NCI-H1694 treated with DMSO at 0.1 percent for 48 hours (cell line): Measurements from ENCODE around the gene CMC4.
A peak's percentile ranks its signal among the peaks of the same experiment; 100 is the strongest.

Source experiments
- DNase-seq: peaks from one replicate; lab custom pipeline; 2025; lab: John Stamatoyannopoulos, UW

The CMC4 gene, protein sequence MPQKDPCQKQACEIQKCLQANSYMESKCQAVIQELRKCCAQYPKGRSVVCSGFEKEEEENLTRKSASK

DNA sequence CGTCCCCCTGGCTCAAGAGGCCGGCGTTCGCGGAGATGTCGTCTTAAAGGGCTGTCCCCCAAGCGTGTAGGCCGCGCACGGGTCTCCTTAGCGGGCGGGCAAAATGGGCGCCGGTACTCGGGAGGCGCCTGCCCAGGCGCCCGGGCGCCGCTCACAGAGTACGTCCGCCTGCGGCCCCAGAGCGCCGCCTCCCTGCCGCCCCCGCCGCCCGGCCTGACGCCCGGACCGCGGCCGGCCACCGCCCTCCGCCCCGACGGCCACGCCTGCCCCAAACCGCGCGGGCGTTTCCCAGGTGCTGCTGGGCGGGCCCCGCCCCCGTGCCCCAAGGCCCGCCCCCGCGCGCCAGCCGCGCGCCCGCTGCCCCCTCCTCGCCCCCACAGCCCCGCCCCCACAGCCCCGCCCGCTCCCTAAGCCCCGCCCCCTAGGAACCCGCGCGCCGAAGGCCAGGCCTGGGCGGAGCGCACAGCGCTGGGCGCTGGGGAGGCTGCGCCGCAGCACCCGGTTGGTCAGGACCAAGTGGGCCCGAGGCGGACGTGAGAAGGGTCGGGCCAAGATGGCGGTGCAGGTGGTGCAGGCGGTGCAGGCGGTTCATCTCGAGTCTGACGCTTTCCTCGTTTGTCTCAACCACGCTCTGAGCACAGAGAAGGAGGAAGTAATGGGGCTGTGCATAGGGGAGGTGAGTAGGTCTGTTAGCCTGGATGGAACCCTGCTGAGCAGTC is at the start of gene CMC4, which contains the start of the genes BRCC3 and MTCP1:
Gene CMC4 (minus strand): TSS at position 162 of the 719 bp plus-strand sequence. CDS start 7,113 bp downstream, outside the sequence.
Gene BRCC3 (plus strand): TSS at position 534 of the 719 bp plus-strand sequence. CDS start 20 bp downstream, at position 554.
Gene MTCP1 (minus strand): TSS at position 162 of the 719 bp plus-strand sequence. CDS start 5,126 bp downstream, outside the sequence.
- peak; percentile 67 for DNase-seq

DNA sequence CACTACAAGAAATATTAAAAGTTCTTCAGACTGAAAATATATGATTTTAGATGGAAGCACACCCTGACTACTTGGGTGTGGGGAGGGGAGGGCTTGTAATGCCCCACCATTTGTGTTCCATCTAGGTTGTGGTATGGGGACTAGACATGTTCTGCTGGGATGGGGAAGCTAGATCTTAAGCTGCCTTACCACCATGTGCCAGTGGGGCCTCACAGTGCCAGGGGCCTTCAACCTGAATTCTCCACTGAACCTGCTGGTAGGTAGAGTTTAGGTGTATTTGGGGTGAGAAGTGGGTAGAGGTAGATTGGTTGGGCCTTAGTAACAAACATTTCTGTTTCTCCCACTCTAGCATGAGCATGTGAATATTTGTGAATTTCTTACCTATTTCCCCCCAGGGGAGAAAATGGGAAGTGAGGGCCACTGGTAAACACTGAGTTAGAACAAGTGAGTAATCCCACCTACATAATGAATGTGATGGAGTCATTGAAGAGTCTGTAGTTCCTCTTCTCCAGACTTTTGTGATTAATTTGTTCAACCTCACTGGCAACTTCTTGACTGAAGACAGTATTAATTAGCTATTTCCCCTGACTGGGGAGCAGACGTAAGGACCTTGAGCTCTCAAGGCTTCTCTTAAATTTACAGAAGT is 44.4 kb upstream of the CMC4 start:
- DNase-seq, result no peak

DNA sequence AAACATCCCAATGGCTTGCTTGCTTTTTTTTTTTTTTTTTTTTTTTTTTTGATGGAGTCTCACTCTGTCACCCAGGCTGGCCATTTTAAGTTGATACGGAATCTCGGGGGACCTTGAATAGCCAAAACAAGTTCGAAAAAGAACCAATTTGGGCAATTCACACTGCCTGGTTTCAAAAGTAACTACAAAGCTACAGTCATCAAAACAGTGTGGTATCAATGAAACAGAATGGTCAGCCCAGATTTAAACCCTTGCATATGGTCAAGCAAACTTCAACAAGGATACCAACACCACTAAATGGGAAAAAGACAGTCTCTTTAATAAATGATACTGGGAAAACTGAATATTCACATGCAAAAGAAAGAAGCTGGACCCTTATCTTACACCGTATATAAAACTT is 42.2 kb upstream of the CMC4 start:
- DNase-seq, result no peak

DNA sequence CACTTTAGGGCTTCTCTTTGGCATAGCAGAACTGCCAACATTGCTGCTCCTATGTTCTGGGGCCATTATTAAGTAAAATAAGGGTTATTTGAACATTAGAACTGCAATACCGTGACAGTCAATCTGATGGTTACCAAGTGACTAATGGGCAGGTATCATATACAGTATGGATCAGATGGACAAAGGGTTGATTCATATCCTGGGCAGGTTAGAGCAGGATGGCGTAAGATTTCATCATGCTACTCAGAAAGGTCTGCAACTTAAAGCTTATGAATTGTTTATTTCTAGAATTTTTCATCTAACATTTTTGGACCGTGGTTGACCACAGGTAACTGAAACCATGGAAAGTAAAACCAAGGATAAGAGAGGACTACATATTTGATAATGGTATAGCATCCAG is 41.2 kb upstream of the CMC4 start:
- no peak for DNase-seq

DNA sequence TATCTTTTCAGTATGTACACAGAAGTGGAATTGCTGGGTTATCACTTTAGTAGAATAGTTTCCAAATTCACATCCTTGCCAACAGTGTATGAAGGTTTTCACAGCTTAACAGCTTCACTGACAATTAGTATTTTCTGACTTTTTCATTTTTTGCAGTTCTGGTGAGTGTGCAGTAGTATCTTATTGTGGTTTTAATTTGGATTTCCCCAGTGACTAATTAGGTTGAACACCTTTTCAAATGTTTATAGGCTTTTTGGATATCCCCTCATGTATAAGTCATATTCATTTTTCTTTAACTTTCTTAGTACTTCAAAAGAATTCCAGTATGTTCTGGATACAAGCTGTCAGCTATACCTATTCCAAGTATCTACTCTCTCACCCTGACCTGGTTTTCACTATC is 37.5 kb upstream of the CMC4 start:
- DNase-seq, result no peak

DNA sequence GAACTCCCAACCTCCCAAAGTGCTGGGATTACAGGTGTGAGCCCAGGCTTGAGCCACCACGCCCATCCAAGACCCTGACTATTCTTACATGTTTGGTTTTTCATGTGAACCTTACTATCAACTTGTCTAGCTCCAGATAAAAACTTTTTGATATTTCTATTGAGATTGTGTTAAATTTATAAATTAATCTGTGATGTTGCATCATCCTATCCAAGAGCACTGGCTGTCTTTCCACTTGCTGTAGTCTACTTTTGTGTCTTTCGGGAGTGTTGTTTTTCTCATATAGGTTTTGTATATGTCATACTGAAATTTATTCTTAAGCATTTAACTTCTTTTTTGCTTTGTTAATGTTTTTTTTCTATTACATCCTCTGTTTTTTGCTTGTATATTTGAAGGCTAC is 35.0 kb upstream of the CMC4 start:
- DNase-seq, result no peak

DNA sequence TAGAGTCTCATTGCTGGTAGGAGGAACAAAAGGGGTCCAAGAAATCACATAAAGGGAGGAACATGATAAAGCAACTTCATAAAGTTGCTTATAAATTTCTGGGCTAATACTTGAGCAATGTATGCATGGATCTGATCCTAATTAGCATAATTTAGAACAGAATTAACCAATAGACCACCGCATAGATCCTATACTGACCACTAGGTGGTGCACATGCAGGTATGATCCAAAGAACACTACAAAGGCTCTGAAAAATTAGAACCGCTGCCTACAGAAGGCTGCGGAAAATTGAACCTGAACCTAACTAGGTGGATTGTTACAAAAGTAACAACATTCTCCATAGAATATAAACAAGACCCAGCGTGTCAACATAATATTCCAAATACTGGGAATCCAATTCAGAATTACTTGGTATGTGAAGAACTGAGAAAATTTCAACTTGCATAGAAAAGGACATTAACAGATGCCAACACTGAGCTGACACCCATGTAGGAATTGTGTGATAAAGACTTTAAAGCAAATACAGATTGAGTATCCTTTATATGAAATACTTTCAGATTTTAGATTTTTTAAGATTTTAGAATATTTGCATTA is 23.6 kb upstream of the CMC4 start:
- DNase-seq, result peak; percentile 49

DNA sequence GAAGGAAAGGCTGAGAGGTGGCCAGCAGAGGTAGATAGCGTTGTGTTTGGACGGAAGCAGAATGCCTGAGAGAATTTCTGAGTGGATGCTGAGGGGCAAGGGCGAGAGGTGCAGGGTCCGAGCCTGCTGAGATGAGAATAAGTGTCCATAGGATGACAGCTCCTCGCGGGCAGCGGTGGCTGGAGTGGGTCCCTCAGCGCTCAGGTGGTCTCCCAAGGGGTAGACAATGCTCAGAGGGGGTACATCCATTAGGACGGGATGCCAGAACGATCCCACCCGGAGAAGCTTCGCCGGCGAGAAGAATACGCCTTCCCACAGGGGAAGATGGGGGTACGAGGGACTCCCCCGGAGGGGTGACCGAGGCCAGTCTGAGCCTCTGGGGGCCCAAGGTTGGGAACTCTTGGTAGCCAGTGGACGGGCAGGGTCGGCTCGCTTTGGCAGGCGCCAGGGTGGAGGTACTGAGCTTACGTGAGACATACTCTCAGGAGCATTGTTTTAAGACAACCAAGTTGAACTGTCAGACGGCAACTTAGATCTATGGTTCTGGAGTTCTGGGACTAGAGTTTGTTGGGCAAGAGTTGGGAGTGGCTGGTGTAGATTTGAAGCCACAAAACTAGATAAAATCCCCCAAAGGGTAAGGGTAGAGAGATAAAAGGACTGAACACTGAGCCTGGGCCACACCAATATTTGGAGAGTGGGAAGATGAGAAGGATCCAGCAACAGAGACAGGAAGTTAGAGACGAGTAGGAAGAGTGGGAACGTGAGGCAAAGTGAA is 16.2 kb upstream of the CMC4 start:
- no peak for DNase-seq

DNA sequence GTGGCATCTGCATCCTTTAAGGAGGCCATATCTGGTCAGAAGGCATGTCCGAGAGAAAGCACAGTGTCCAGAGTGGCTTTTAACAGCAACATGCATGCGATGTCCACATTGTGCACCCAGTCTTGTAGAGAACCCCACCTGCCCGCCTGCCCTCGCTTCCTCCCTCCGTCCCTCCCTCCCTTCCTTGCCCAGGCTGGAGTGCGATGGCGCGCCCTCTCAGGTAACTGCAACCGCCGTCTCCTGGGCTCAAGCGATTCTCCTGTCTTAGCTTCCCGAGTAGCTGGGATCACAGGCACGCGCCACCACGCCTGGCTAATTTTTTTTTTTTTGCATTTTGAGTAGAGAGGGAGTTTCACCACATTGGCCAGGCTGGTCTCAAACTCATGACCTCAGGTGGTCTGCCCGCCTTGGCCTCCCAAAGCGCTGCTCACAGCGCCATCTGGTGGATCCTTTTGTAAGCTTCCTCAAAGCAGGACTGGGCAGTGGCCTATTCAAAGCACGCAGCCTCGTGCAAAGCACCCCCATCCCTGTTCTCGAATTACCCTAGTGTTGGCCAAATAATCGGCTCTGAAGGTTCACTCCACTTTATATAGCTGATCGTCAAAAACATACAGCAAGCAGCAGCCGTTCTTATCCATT is 15.4 kb upstream of the CMC4 start:
- no peak for DNase-seq

DNA sequence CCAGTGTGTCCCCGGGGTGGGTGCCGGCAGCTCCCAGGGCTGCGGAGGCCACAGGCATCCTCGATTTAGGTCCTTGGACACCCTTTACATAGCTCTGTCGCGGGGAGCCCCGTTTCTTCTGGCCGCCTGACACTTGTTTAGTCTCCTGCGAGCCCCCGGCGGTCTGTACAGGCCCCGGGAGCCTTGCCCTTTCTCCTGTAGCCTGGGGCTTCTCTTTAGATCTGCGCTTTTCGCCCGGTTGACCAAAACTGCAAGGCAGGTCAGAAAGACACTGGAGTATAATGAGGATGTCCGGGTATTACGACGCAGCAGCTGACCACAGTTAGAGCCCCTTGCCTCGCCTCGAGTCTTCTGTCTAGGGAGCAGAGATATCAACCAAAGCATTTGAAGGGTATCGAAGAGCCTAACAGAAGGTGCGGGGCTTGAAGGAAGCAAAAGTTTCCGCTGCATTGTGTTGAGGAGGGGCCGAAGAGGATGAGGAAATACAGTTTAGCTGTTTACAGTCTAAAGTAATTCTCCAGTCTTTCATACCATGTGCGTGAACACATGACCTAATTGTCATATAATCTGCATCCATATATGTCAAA is 851 bp upstream of the CMC4 start:
- DNase-seq, result no peak

DNA sequence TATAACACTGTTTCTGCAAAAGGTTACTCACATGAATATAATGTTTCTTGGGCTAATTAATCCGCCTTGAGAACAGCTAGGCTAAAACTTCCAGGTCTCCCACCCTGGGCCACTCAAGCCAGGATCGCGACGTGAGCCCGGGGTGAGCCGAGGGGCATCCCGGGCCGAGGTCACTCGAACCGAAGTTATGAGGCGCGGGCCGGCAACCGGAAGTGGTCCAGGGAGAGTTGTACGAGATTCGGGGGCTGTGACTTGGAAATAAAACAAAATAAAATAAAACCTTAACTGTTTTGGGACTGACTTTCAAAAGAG is 317 bp downstream of the CMC4 start:
- DNase-seq, result no peak

DNA sequence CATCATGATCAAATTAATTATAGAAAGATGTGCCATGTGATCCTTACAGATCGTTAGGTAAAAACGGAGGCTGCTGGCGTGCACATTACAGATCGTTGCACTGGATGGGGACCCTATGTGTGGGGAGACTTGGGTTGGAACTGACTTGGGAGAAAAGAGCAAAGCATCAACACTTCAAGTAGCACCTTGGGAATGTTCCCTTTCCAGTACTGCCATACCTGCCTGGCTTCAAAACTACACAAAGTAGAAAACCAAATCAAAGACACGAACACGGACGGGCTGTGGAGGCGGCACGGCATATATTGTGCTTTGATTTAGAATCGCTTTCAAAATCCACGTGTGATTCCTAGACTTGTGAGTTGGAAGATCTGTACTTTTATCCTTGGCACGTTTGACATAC is 898 bp downstream of the CMC4 start:
- DNase-seq, result no peak

DNA sequence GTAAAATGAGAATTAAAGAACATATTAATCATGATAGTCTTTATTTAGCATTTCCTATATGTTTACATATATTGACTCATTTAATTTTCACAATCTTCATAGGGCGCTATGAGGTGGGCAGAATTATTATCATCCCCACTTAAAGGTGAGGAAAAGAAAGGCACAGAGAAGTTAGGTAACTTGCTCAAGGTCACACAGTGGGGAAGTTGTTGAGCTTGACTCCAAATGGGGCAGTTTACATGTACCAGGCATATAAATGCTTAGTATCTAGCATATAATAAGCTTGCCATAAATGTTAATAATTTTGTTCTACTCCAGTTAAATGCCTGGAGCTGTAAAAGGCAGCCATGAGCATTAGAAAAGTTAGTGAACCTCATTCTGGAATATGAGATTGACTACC is 1.5 kb downstream of the CMC4 start:
- DNase-seq, result no peak

DNA sequence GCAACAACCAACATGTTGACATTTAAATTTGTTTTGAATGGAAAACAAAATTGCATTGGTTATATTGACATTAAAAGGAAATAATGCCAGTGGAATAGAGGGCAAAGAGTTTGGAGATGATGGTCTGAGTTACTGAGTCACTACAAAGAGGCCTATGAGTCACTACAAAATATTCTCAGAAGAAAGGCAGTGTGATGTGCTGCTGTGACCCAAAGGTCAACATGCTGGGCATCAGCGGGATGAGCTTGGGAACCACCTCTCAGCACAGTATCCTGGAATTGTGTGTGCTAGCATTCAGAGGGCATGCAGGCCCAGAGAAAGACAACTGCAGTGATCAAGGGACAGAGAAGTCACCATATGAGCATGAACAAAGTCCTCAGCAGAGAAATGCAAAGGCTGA is 2.8 kb downstream of the CMC4 start:
- DNase-seq, result no peak

DNA sequence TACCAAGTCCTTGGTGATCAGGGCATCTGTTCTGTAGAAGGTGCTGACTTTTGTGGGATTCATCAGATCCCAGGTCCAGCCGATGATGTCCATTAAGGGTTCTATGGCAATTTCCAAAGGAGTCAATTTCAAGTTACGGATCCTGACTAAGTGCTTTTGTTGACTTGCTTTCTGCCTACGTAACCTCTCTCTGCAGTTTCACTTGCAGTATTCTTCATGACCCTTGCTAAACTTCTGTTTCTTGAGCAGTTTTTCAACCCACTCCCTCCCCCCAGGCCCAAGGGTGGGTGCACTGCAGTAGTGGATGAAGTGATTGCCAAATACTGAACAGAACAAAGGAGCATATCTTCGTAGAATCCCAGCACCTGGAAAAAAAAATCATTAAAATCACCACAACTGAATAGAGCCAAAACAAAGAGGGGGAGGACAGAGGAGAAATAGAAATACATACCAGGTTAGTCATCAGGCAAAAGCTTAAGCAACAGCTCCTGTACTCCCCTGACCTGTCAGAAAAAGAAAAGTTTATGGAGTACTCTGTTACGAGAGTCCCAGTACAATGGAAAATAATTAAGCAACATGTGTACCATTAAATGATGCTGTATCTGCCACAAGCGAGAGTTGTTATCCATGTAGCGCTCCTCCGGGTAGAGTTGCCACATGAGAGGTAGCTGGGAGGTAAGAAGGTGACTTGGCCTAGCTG is 5.8 kb downstream of the CMC4 start:
- DNase-seq, result no peak

DNA sequence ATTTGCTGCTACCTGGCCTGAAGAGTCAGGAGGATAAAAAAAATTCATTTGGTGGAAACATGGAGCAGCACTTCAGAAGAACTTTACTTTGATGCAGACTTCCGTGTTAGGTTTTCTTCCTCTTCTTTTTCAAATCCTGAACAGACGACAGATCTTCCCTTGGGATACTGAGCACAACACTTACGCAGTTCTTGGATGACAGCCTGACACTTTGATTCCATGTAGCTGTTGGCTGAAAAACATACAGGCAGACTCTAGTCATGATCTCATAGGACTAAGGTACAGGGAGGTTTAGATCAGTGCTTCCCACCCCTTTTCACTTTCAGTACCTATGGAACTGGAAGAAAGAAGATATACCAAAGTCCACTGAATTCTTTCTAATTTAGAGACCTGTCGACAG is 9.2 kb downstream of the CMC4 start:
- no peak for DNase-seq

DNA sequence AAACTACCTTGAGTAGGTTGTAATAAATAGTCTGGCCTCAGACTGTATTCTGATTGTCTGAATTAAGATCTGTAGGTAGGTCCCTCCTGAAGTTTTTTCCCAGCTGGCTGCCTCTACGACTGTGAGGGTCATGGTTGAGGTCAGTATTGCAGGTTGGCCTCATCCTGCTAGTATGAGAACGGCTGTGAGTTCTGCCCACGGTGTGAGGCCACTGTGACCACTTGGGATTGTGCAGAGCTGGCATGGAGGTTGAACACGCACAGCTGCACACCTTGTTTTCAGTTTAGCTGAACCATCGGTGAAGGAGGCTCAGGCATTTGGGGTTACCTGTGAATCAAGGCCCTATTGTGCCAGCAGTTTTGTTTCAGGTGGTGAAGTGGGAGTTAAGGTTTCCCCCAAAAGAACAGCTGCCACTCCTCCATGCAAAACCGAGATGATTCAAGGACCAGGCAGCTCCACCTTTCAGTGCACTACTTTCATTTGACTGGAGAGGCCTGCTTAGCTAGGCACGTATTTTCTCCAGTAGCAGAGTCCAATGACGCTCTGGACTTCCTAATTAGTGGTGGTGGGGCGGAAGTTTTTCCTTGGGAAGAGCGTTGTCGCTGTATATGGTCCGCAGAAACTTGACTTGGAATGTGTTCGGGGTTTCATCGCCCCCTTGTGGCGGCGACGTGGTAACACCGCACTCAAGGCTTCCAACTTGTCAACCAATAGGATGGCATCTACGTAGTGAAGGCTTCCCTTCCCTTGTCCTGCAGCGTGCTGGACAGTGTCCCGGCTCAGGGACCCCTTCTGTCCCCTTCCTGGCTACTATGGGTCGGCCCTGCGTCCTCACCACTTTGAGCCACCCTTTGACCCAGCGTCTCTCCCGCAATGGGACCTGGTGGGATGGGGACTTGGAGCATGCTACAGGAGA is 13.8 kb downstream of the CMC4 start:
- peak; percentile 33 for DNase-seq

DNA sequence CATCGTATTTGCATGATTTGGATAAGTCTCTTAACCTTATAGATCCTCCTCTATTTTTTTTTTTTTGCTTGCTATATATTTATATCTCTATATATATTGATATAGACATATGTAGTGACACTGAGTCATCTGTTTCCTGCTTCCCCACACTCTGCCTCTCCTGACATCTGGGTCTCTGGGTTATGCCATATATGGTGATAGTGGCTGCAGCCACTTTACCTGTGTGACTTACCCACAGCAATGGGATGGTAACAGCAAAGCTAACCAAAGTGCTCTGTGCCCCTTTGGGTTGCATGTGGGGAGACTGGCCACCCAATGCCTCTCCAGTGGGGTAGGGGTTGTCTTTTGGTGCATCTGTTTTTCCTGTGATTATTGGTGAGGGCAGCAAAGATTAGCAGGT is 14.5 kb downstream of the CMC4 start:
- no peak for DNase-seq

DNA sequence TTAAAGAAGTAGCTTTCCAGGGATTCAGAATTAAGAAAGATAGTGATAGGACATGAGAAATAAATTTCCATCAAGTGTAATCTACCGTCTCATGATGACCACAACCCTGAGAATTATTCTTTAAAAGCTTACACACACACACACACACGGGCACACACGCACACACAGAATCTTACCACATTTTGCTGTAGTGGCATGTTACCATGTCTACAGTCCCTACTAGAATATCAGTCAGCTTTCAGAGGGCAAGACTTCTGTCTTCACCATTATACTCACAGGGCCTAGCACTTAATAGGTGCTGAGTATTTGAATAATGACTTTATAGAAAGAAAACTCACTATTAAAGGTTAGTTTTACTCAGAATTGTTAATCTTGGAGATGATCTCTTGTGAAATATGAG is 15.4 kb downstream of the CMC4 start:
- no peak for DNase-seq

DNA sequence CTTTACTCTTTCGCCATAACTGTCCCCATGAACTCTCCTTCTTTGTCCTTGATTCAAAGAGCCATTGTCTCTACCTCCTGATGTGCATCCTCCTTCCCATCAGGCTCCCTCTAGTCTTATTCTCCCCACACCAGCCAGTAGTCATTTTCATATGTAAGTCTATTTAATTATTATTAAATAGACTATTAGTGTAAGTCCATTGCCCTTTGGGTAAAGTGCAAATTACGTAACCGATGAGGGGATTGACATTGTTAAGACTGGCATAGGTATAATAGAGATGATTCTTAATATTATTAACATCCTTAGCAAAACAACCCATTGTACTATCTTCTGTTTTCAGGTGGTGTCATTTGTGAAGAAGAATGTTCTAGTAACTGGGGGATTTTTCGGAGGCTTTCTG is 16.7 kb downstream of the CMC4 start:
- no peak for DNase-seq
